Nephron (organoid): Measurements from ENCODE around the gene HEXIM1.

Experiments used
- H3K27ac Mint-ChIP-seq, 3 experiments: 2 replicates each; pipeline ENCODE4 v1.8.0; 2020; ENCODE audit warnings: mixed read lengths in 3 of 3, mild to moderate bottlenecking in 2 of 3, moderate library complexity in 1 of 3
- H3K27me3 Mint-ChIP-seq: 2 replicates; pipeline ENCODE4 v1.8.0; 2021; ENCODE audit warnings: low read depth, mild to moderate bottlenecking, moderate library complexity, mixed read lengths
- H3K36me3 Mint-ChIP-seq: 2 replicates; pipeline ENCODE4 v1.8.0; 2020; ENCODE audit warnings: low read depth, mixed read lengths
- H3K4me1 Mint-ChIP-seq: 2 replicates; pipeline ENCODE4 v1.8.0; 2020; ENCODE audit warnings: mixed read lengths
- H3K4me3 Mint-ChIP-seq, 3 experiments: 2 replicates each; pipeline ENCODE4 v1.8.0; 2020; ENCODE audit warnings: mild to moderate bottlenecking in 3 of 3, mixed read lengths in 3 of 3, moderate library complexity in 2 of 3
- H3K9me3 Mint-ChIP-seq: 2 replicates; pipeline ENCODE4 v1.8.0; 2020; ENCODE audit warnings: mixed read lengths
- CTCF ChIP-seq, 3 experiments: fragments of 200-600 bp; sonication (generic); IDR thresholded peaks; one replicate each; pipeline ENCODE4 v1.5.0; 2021; ENCODE audit warnings: antibody characterized with exemption in 3 of 3; ENCODE audit not compliant: unreplicated experiment in 3 of 3

Gene HEXIM1

GRCh38 chr17:45127207-45127547 is 21.1 kb upstream of the HEXIM1 start:
- no peak overlapping the region for H3K4me3 Mint-ChIP-seq
- no peaks in the 10 kb centered on the region for H3K9me3 Mint-ChIP-seq
- H3K4me1 Mint-ChIP-seq: peaks cover 36% of the 10 kb centered on the region
- H3K27me3 Mint-ChIP-seq: no peaks in the 10 kb centered on the region
- no peaks in the 10 kb centered on the region for H3K36me3 Mint-ChIP-seq
- peak overlapping the region; percentile 85 to 94 (median 93) for H3K27ac Mint-ChIP-seq
- TF ChIP-seq CTCF (IDR thresholded peaks at IDR 0.05; ENCODE audit: unreplicated experiment in 3 of 3): no peak

- no peaks in the 10 kb centered on the region for H3K27me3 Mint-ChIP-seq
- peak overlapping the region; percentile 85 to 94 (median 93) for H3K27ac Mint-ChIP-seq
- peaks cover 36% of the 10 kb centered on the region for H3K4me1 Mint-ChIP-seq
- no peak for TF ChIP-seq CTCF (IDR thresholded peaks at IDR 0.05; ENCODE audit: unreplicated experiment in 3 of 3)
- H3K36me3 Mint-ChIP-seq: no peaks in the 10 kb centered on the region
- no peaks in the 10 kb centered on the region for H3K9me3 Mint-ChIP-seq
- H3K4me3 Mint-ChIP-seq: peak overlapping the region; percentile 35 to 44 (median 39)
Observed at GRCh38 chr17:45127548-45128300, 20.6 kb upstream of the HEXIM1 start.

GRCh38 chr17:45128331-45128730 is 19.9 kb upstream of the HEXIM1 start:
- Mint-ChIP-seq H3K4me3 (peak overlapping the region in 2 of 3 experiments; percentile 39 to 44), H3K9me3 (no peaks in the 10 kb centered on the region), H3K36me3 (no peaks in the 10 kb centered on the region), H3K27me3 (no peaks in the 10 kb centered on the region), H3K4me1 (peaks cover 32% of the 10 kb centered on the region), H3K27ac (peak overlapping the region; percentile 85 to 94 (median 93))
- no peak for TF ChIP-seq CTCF (IDR thresholded peaks at IDR 0.05; ENCODE audit: unreplicated experiment in 3 of 3)

- no peaks in the 10 kb centered on the region for H3K9me3 Mint-ChIP-seq
- H3K27ac Mint-ChIP-seq: peak overlapping the region; percentile 62 to 89 (median 82)
- no peaks in the 10 kb centered on the region for H3K27me3 Mint-ChIP-seq
- peak overlapping the region in 2 of 3 experiments; percentile 58 to 61 for H3K4me3 Mint-ChIP-seq
- TF ChIP-seq CTCF (IDR thresholded peaks at IDR 0.05; ENCODE audit: unreplicated experiment in 3 of 3): no peak
- H3K4me1 Mint-ChIP-seq: peaks cover 31% of the 10 kb centered on the region
- no peaks in the 10 kb centered on the region for H3K36me3 Mint-ChIP-seq
Observed at GRCh38 chr17:45128989-45129388, 19.3 kb upstream of the HEXIM1 start.

- H3K4me3 Mint-ChIP-seq: peak overlapping the region; percentile 13 to 61 (median 58)
- H3K27ac Mint-ChIP-seq: peak overlapping the region; percentile 62 to 89 (median 82)
- H3K9me3 Mint-ChIP-seq: no peaks in the 10 kb centered on the region
- H3K27me3 Mint-ChIP-seq: no peaks in the 10 kb centered on the region
- TF ChIP-seq CTCF (IDR thresholded peaks at IDR 0.05; ENCODE audit: unreplicated experiment in 3 of 3): no peak
- no peaks in the 10 kb centered on the region for H3K36me3 Mint-ChIP-seq
- H3K4me1 Mint-ChIP-seq: peaks cover 31% of the 10 kb centered on the region
Observed at GRCh38 chr17:45129426-45129939, 18.8 kb upstream of the HEXIM1 start.
